ENCODE measurements around the gene SLC44A3. TPM values are rescaled to one million over a fixed set of nuclear protein-coding genes. Genes with fewer than 3 reads are reported as not detected.

Gene SLC44A3
- polyA plus RNA-seq, 1 donor from 2014 or later: not detected

DNA sequence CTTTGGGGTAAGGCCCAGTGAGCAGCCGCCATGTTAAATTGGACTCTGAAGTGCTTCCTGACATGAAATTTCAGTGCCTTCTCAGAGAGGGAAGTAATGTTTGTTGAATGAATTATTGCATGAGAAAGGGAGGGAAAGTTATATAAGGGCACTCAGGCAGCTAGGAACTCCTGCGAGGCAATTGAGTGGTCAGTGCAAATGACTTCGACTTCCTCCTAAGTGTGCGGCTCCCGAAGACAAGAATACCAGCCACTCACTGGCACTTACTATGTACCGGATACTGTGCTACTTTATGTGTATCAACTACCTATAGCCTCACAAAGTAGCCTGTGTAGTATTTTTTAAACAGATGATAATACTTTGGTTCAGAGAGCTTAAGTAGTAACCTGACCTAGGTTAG is 54.3 kb downstream of the SLC44A3 start:
- Histone ChIP-seq H3K4me3 (ENCODE audit: low read length) (no peak overlapping the region), H3K9me3 (ENCODE audit: low read length) (no peaks in the 10 kb centered on the region), H3K9me2 (ENCODE audit: insufficient read depth, low read length) (no peaks in the 10 kb centered on the region), H3K79me2 (replicated peaks; ENCODE audit: insufficient read depth, low read length) (no peaks in the 10 kb centered on the region), H3K9ac (ENCODE audit: low read length) (no peak overlapping the region), H2AFZ (ENCODE audit: low read depth, low read length) (no peak overlapping the region), H3K27me3 (ENCODE audit: insufficient read depth, low read depth, low read length) (no peaks in the 10 kb centered on the region), H3K4me2 (ENCODE audit: low read length) (no peak overlapping the region), H3K27ac (ENCODE audit: low read length) (no peak overlapping the region), H4K20me1 (ENCODE audit: insufficient read depth) (no peaks in the 10 kb centered on the region), H3F3A (ENCODE audit: insufficient read depth, low read length, poor library complexity, severe bottlenecking) (no peaks in the 10 kb centered on the region), H3K36me3 (ENCODE audit: insufficient read depth, low read length) (no peaks in the 10 kb centered on the region)
- TF ChIP-seq SMC3 (conservative IDR thresholded peaks at IDR 0.05; ENCODE audit: poor library complexity) (no peak), EZH2 (IDR thresholded peaks at IDR 0.05; ENCODE audit: borderline replicate concordance, insufficient read depth, low read length, poor library complexity, severe bottlenecking) (no peak), POLR2AphosphoS5 (IDR thresholded peaks at IDR 0.05) (no peak), MXI1 (conservative IDR thresholded peaks at IDR 0.05; ENCODE audit: poor library complexity, severe bottlenecking) (no peak), RAD21 (conservative IDR thresholded peaks at IDR 0.05) (no peak), EP300 (conservative IDR thresholded peaks at IDR 0.05; ENCODE audit: poor library complexity, severe bottlenecking) (no peak), TAF1 (IDR thresholded peaks at IDR 0.05; ENCODE audit: low read depth) (no peak)
- TF ChIP-seq, protein P1, sequence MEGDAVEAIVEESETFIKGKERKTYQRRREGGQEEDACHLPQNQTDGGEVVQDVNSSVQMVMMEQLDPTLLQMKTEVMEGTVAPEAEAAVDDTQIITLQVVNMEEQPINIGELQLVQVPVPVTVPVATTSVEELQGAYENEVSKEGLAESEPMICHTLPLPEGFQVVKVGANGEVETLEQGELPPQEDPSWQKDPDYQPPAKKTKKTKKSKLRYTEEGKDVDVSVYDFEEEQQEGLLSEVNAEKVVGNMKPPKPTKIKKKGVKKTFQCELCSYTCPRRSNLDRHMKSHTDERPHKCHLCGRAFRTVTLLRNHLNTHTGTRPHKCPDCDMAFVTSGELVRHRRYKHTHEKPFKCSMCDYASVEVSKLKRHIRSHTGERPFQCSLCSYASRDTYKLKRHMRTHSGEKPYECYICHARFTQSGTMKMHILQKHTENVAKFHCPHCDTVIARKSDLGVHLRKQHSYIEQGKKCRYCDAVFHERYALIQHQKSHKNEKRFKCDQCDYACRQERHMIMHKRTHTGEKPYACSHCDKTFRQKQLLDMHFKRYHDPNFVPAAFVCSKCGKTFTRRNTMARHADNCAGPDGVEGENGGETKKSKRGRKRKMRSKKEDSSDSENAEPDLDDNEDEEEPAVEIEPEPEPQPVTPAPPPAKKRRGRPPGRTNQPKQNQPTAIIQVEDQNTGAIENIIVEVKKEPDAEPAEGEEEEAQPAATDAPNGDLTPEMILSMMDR (IDR thresholded peaks at IDR 0.05; ENCODE audit: poor library complexity, severe bottlenecking): no peak
- TF ChIP-seq, protein P2, sequence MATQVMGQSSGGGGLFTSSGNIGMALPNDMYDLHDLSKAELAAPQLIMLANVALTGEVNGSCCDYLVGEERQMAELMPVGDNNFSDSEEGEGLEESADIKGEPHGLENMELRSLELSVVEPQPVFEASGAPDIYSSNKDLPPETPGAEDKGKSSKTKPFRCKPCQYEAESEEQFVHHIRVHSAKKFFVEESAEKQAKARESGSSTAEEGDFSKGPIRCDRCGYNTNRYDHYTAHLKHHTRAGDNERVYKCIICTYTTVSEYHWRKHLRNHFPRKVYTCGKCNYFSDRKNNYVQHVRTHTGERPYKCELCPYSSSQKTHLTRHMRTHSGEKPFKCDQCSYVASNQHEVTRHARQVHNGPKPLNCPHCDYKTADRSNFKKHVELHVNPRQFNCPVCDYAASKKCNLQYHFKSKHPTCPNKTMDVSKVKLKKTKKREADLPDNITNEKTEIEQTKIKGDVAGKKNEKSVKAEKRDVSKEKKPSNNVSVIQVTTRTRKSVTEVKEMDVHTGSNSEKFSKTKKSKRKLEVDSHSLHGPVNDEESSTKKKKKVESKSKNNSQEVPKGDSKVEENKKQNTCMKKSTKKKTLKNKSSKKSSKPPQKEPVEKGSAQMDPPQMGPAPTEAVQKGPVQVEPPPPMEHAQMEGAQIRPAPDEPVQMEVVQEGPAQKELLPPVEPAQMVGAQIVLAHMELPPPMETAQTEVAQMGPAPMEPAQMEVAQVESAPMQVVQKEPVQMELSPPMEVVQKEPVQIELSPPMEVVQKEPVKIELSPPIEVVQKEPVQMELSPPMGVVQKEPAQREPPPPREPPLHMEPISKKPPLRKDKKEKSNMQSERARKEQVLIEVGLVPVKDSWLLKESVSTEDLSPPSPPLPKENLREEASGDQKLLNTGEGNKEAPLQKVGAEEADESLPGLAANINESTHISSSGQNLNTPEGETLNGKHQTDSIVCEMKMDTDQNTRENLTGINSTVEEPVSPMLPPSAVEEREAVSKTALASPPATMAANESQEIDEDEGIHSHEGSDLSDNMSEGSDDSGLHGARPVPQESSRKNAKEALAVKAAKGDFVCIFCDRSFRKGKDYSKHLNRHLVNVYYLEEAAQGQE (IDR thresholded peaks at IDR 0.05; ENCODE audit: borderline replicate concordance): no peak

GRCh38 chr1:94875794-94876193 is 55.6 kb downstream of the SLC44A3 start:
- H4K20me1 ChIP-seq (ENCODE audit: insufficient read depth): no peaks in the 10 kb centered on the region
- no peak overlapping the region for H2AFZ ChIP-seq (ENCODE audit: low read depth, low read length)
- H3K4me2 ChIP-seq (ENCODE audit: low read length): no peak overlapping the region

More at GRCh38 chr1:94875794-94876193, 55.6 kb downstream of the SLC44A3 start:
- H3K9me2 ChIP-seq (ENCODE audit: insufficient read depth, low read length): no peaks in the 10 kb centered on the region
- no peak overlapping the region for H3K9ac ChIP-seq (ENCODE audit: low read length)
- H3K27me3 ChIP-seq (ENCODE audit: insufficient read depth, low read depth, low read length): no peaks in the 10 kb centered on the region
- no peaks in the 10 kb centered on the region for H3K9me3 ChIP-seq (ENCODE audit: low read length)
- no peak for TF ChIP-seq MXI1 (conservative IDR thresholded peaks at IDR 0.05; ENCODE audit: poor library complexity, severe bottlenecking)
- no peak for TF ChIP-seq SMC3 (conservative IDR thresholded peaks at IDR 0.05; ENCODE audit: poor library complexity)
- TF ChIP-seq EZH2 (IDR thresholded peaks at IDR 0.05; ENCODE audit: borderline replicate concordance, insufficient read depth, low read length, poor library complexity, severe bottlenecking): no peak
- no peak for TF ChIP-seq TAF1 (IDR thresholded peaks at IDR 0.05; ENCODE audit: low read depth)
- no peak for TF ChIP-seq POLR2AphosphoS5 (IDR thresholded peaks at IDR 0.05)
- TF ChIP-seq, protein P2 (IDR thresholded peaks at IDR 0.05; ENCODE audit: borderline replicate concordance): no peak
- no peak for TF ChIP-seq RAD21 (conservative IDR thresholded peaks at IDR 0.05)
- TF ChIP-seq, protein P1 (IDR thresholded peaks at IDR 0.05; ENCODE audit: poor library complexity, severe bottlenecking): no peak
- no peak for TF ChIP-seq EP300 (conservative IDR thresholded peaks at IDR 0.05; ENCODE audit: poor library complexity, severe bottlenecking)
- no peaks in the 10 kb centered on the region for H3K79me2 ChIP-seq (replicated peaks; ENCODE audit: insufficient read depth, low read length)
- H3K4me3 ChIP-seq (ENCODE audit: low read length): no peak overlapping the region
- no peaks in the 10 kb centered on the region for H3K36me3 ChIP-seq (ENCODE audit: insufficient read depth, low read length)
- no peak overlapping the region for H3K27ac ChIP-seq (ENCODE audit: low read length)
- H3F3A ChIP-seq (ENCODE audit: insufficient read depth, low read length, poor library complexity, severe bottlenecking): no peaks in the 10 kb centered on the region
